HCT116 (cell line): Measurements from ENCODE around the gene IGLL5.

Experiments used
- CTCF ChIP-seq, 3 experiments: fragments of 200-600 bp in 1 of 3; sonication (generic) in 1 of 3; IDR thresholded peaks in 2 of 3; conservative IDR thresholded peaks in 1 of 3; 2 replicates each; pipeline ENCODE4 v1.5.1; 2012 to 2017; ENCODE audit warnings: low read depth in 2 of 3, low read length in 2 of 3, antibody characterized with exemption in 1 of 3, borderline replicate concordance in 1 of 3, control low read depth in 1 of 3, mild to moderate bottlenecking in 1 of 3, mixed read lengths in 1 of 3, mixed run types in 1 of 3, moderate library complexity in 1 of 3; ENCODE audit not compliant: insufficient read depth in 1 of 3
- EZH2phosphoT487 ChIP-seq: fragments of 200-600 bp; IDR thresholded peaks from 2 replicates; pipeline ENCODE4 v1.6.1; 2018; ENCODE audit warnings: antibody characterized with exemption, borderline replicate concordance
- REST ChIP-seq: IDR thresholded peaks from 2 replicates; pipeline ENCODE4 v1.6.1; 2012; ENCODE audit warnings: low read depth
- SP1 ChIP-seq: IDR thresholded peaks from 2 replicates; pipeline ENCODE4 v1.6.1; 2012; ENCODE audit warnings: low read depth

GRCh38 chr22:22892096-22893052 lies 4.8 kb downstream of the IGLL5 start:
- no peak for TF ChIP-seq REST
- no peak for TF ChIP-seq SP1
- no peak for TF ChIP-seq CTCF (IDR thresholded peaks at IDR 0.05 in 2 of 3, conservative IDR thresholded peaks at IDR 0.05 in 1 of 3; ENCODE audit: borderline replicate concordance in 1 of 3, insufficient read depth in 1 of 3, low read depth in 2 of 3, low read length in 2 of 3)
- TF ChIP-seq EZH2phosphoT487: no peak
